ENCODE data around the gene PPIF. TPM values are rescaled to one million over a fixed set of nuclear protein-coding genes. Genes with fewer than 3 reads are reported as not detected.

The PPIF gene
- total and polyA plus RNA-seq, 2 of the 13 experiments (the other 11 are each of a cell fraction or from before 2014, with no cell fraction given) = 147 to 157 TPM

DNA sequence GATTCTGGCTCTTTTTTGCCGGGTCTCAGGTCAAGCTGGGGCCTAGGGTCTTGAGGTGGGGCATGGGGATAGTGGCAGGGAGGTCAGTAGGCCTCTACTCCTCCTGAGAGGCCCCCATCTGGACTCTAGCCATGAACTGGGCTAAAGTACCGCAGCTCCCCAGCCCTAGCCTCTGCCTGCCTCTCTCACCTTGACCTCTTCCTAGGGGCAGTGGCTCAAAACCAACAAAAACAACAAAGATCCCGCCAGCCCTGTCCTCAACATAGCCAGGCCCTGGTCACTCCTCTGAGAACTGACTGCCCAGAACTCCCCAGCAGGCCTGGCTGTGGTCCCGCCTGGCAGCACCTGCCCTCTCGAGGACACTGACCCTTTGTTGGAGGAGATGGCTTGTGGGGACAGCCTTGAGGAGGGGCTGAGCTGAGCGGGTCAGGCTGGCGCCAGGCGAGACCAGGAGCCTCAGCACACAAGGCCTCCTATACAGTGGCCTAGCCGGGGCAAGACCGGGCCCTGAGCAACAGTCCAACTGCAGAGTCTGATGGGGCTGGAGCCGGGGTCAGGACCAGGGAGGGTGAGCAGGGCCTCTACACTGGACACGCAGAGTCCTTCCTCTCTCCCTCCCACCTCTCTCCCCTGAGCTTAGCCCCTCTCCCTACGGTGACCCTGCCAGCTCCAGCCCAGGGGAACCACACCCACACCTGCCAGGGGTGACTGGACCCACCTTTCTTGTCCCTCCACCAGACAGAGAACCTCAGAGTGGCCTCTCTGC lies 11.6 kb upstream of the PPIF start (continued):
- TF ChIP-seq, protein P1, sequence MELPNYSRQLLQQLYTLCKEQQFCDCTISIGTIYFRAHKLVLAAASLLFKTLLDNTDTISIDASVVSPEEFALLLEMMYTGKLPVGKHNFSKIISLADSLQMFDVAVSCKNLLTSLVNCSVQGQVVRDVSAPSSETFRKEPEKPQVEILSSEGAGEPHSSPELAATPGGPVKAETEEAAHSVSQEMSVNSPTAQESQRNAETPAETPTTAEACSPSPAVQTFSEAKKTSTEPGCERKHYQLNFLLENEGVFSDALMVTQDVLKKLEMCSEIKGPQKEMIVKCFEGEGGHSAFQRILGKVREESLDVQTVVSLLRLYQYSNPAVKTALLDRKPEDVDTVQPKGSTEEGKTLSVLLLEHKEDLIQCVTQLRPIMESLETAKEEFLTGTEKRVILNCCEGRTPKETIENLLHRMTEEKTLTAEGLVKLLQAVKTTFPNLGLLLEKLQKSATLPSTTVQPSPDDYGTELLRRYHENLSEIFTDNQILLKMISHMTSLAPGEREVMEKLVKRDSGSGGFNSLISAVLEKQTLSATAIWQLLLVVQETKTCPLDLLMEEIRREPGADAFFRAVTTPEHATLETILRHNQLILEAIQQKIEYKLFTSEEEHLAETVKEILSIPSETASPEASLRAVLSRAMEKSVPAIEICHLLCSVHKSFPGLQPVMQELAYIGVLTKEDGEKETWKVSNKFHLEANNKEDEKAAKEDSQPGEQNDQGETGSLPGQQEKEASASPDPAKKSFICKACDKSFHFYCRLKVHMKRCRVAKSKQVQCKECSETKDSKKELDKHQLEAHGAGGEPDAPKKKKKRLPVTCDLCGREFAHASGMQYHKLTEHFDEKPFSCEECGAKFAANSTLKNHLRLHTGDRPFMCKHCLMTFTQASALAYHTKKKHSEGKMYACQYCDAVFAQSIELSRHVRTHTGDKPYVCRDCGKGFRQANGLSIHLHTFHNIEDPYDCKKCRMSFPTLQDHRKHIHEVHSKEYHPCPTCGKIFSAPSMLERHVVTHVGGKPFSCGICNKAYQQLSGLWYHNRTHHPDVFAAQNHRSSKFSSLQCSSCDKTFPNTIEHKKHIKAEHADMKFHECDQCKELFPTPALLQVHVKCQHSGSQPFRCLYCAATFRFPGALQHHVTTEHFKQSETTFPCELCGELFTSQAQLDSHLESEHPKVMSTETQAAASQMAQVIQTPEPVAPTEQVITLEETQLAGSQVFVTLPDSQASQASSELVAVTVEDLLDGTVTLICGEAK (IDR thresholded peaks at IDR 0.05) = no peak
- TF ChIP-seq, protein P1 (CRISPR knock-in tag; IDR thresholded peaks at IDR 0.05) = peak; percentile 55; the same call in 1 of the 2 replicates
- TF ChIP-seq SOX5 (CRISPR knock-in tag; IDR thresholded peaks at IDR 0.05; ENCODE audit: borderline replicate concordance) (peak; percentile 88), NFYB (CRISPR knock-in tag; IDR thresholded peaks at IDR 0.05) (0 out of 2 replicates have a peak, but pooled peaks have one; percentile 13), ISL2 (CRISPR knock-in tag; IDR thresholded peaks at IDR 0.05) (peak; percentile 84), SAFB2 (CRISPR knock-in tag; IDR thresholded peaks at IDR 0.05; ENCODE audit: borderline replicate concordance, low read depth) (peak; percentile 43; the same call in 1 of the 2 replicates), RAD51 (IDR thresholded peaks at IDR 0.05; ENCODE audit: borderline replicate concordance) (no peak), EP300 (IDR thresholded peaks at IDR 0.05; ENCODE audit: low read depth in 2 of 2, low read length in 2 of 2) (peak; percentile 93 to 94; a peak in 3 of 4 replicates), EP300 (CRISPR knock-in tag; IDR thresholded peaks at IDR 0.05; ENCODE audit: borderline replicate concordance) (peak; percentile 97), ZMAT3 (CRISPR knock-in tag; conservative IDR thresholded peaks at IDR 0.05) (no peak), ZNF747 (CRISPR knock-in tag; IDR thresholded peaks at IDR 0.05; ENCODE audit: borderline replicate concordance) (peak; percentile 93)
- TF ChIP-seq, protein P2, sequence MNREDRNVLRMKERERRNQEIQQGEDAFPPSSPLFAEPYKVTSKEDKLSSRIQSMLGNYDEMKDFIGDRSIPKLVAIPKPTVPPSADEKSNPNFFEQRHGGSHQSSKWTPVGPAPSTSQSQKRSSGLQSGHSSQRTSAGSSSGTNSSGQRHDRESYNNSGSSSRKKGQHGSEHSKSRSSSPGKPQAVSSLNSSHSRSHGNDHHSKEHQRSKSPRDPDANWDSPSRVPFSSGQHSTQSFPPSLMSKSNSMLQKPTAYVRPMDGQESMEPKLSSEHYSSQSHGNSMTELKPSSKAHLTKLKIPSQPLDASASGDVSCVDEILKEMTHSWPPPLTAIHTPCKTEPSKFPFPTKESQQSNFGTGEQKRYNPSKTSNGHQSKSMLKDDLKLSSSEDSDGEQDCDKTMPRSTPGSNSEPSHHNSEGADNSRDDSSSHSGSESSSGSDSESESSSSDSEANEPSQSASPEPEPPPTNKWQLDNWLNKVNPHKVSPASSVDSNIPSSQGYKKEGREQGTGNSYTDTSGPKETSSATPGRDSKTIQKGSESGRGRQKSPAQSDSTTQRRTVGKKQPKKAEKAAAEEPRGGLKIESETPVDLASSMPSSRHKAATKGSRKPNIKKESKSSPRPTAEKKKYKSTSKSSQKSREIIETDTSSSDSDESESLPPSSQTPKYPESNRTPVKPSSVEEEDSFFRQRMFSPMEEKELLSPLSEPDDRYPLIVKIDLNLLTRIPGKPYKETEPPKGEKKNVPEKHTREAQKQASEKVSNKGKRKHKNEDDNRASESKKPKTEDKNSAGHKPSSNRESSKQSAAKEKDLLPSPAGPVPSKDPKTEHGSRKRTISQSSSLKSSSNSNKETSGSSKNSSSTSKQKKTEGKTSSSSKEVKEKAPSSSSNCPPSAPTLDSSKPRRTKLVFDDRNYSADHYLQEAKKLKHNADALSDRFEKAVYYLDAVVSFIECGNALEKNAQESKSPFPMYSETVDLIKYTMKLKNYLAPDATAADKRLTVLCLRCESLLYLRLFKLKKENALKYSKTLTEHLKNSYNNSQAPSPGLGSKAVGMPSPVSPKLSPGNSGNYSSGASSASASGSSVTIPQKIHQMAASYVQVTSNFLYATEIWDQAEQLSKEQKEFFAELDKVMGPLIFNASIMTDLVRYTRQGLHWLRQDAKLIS (CRISPR knock-in tag; IDR thresholded peaks at IDR 0.05) = peak; percentile 7; the same call in 1 of the 2 replicates
- TF ChIP-seq, protein P3, sequence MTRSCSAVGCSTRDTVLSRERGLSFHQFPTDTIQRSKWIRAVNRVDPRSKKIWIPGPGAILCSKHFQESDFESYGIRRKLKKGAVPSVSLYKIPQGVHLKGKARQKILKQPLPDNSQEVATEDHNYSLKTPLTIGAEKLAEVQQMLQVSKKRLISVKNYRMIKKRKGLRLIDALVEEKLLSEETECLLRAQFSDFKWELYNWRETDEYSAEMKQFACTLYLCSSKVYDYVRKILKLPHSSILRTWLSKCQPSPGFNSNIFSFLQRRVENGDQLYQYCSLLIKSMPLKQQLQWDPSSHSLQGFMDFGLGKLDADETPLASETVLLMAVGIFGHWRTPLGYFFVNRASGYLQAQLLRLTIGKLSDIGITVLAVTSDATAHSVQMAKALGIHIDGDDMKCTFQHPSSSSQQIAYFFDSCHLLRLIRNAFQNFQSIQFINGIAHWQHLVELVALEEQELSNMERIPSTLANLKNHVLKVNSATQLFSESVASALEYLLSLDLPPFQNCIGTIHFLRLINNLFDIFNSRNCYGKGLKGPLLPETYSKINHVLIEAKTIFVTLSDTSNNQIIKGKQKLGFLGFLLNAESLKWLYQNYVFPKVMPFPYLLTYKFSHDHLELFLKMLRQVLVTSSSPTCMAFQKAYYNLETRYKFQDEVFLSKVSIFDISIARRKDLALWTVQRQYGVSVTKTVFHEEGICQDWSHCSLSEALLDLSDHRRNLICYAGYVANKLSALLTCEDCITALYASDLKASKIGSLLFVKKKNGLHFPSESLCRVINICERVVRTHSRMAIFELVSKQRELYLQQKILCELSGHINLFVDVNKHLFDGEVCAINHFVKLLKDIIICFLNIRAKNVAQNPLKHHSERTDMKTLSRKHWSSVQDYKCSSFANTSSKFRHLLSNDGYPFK (CRISPR knock-in tag; IDR thresholded peaks at IDR 0.05; ENCODE audit: borderline replicate concordance) = peak; percentile 80; the same call in 1 of the 2 replicates

Data from HepG2 (cell line).